Subcutaneous abdominal adipose tissue (tissue), 5 donors: Measurements from ENCODE around the gene MARCHF3.
"Not testable (repeated sequence)": the region's sequence is repeated elsewhere in the genome, so short reads cannot be mapped to it uniquely, and the experiment has no call there.

Source experiments
- H3K27ac ChIP-seq: one replicate; pipeline ENCODE4 v1.7.0; 2013; ENCODE audit warnings: low read depth, mild to moderate bottlenecking, inconsistent platforms, low read length, moderate library complexity
- H3K27me3 ChIP-seq, 5 donors: one replicate each; pipeline ENCODE4 v1.7.0; 2013; ENCODE audit warnings: low read length in 5 of 5, inconsistent platforms in 1 of 5; ENCODE audit not compliant: control insufficient read depth in 5 of 5, insufficient read depth in 4 of 5
- H3K36me3 ChIP-seq, 5 donors: one replicate each; pipeline ENCODE4 v1.7.0; 2013; ENCODE audit warnings: low read length in 5 of 5; ENCODE audit not compliant: control insufficient read depth in 5 of 5, insufficient read depth in 5 of 5
- H3K4me1 ChIP-seq, 5 donors: one replicate each; pipeline ENCODE4 v1.7.0; 2013; ENCODE audit warnings: low read length in 5 of 5, mild to moderate bottlenecking in 3 of 5, moderate library complexity in 1 of 5; ENCODE audit not compliant: control insufficient read depth in 5 of 5, insufficient read depth in 5 of 5
- H3K4me3 ChIP-seq, 5 donors: one replicate each; pipeline ENCODE4 v1.7.0; 2013; ENCODE audit warnings: low read length in 5 of 5, low read depth in 1 of 5
- H3K9ac ChIP-seq, 5 donors: one replicate each; pipeline ENCODE4 v1.7.0; 2013; ENCODE audit warnings: low read length in 5 of 5, mild to moderate bottlenecking in 4 of 5, moderate library complexity in 3 of 5
- H3K9me3 ChIP-seq, 5 donors: one replicate each; pipeline ENCODE4 v1.7.0; 2013; ENCODE audit warnings: low read length in 5 of 5; ENCODE audit not compliant: control insufficient read depth in 5 of 5
- donor health status: healthy.
- donor health status: healthy.
- donor health status: healthy.
- donor health status: healthy.
- donor health status: healthy.

The MARCHF3 gene

GRCh38 chr5:126914801-126915436 lies 115.4 kb downstream of the MARCHF3 start:
- Histone ChIP-seq H3K4me1 (peaks cover 5 to 23% (median 15%) of the 10 kb centered on the region in 5 donors), H3K9me3 (no peaks in the 10 kb centered on the region), H3K9ac (no peak overlapping the region), H3K4me3 (no peak overlapping the region), H3K27me3 (no peaks in the 10 kb centered on the region), H3K36me3 (peaks cover 0 to 6% (median 2%) of the 10 kb centered on the region in 5 donors), H3K27ac (no peak overlapping the region)

GRCh38 chr5:126912616-126913200 lies 117.7 kb downstream of the MARCHF3 start:
- H3K9ac ChIP-seq, result no peak overlapping the region
- H3K27me3 ChIP-seq, result no peaks in the 10 kb centered on the region
- peaks cover 1 to 8% (median 3%) of the 10 kb centered on the region in 5 donors for H3K4me1 ChIP-seq
- H3K4me3 ChIP-seq, result no peak overlapping the region
- H3K36me3 ChIP-seq, result peaks cover 0 to 6% (median 2%) of the 10 kb centered on the region in 5 donors
- H3K27ac ChIP-seq, result no peak overlapping the region
- no peaks in the 10 kb centered on the region for H3K9me3 ChIP-seq

GRCh38 chr5:126911986-126912385 lies 118.4 kb downstream of the MARCHF3 start:
- no peak overlapping the region for H3K27ac ChIP-seq
- peaks cover 0 to 6% (median 2%) of the 10 kb centered on the region in 5 donors for H3K36me3 ChIP-seq
- no peak overlapping the region for H3K9ac ChIP-seq

GRCh38 chr5:126909856-126910255 lies 120.5 kb downstream of the MARCHF3 start:
- H3K27me3 ChIP-seq, result no peaks in the 10 kb centered on the region
- no peak overlapping the region for H3K9ac ChIP-seq
- no peaks in the 10 kb centered on the region for H3K9me3 ChIP-seq
- no peak overlapping the region for H3K27ac ChIP-seq
- no peak overlapping the region for H3K4me3 ChIP-seq
- peaks cover 1 to 8% (median 3%) of the 10 kb centered on the region in 5 donors for H3K4me1 ChIP-seq
- H3K36me3 ChIP-seq, result peaks cover 0 to 6% (median 0%) of the 10 kb centered on the region in 5 donors

More at GRCh38 chr5:126911986-126912385, 118.4 kb downstream of the MARCHF3 start:
- Histone ChIP-seq H3K4me1 (peaks cover 1 to 8% (median 3%) of the 10 kb centered on the region in 5 donors), H3K9me3 (no peaks in the 10 kb centered on the region), H3K4me3 (no peak overlapping the region), H3K27me3 (no peaks in the 10 kb centered on the region)

- H3K4me3 ChIP-seq, H3K27ac ChIP-seq, H3K9ac ChIP-seq, H3K9me3 ChIP-seq, H3K36me3 ChIP-seq, H3K27me3 ChIP-seq, H3K4me1 ChIP-seq: not testable (repeated sequence)
These were observed 126.0 kb downstream of the MARCHF3 start for GRCh38 chr5:126904407-126904806.

- H3K9me3 ChIP-seq, result peaks cover 0 to 3% (median 0%) of the 10 kb centered on the region in 5 donors
- peaks cover 0 to 10% (median 0%) of the 10 kb centered on the region in 5 donors for H3K36me3 ChIP-seq
- no peak overlapping the region for H3K9ac ChIP-seq
- no peak overlapping the region for H3K27ac ChIP-seq
- no peak overlapping the region for H3K4me3 ChIP-seq
- no peaks in the 10 kb centered on the region for H3K4me1 ChIP-seq
- no peaks in the 10 kb centered on the region for H3K27me3 ChIP-seq
These were observed 129.6 kb downstream of the MARCHF3 start for GRCh38 chr5:126900796-126901195.

- peaks cover 0 to 3% (median 0%) of the 10 kb centered on the region in 5 donors for H3K9me3 ChIP-seq
- no peaks in the 10 kb centered on the region for H3K27me3 ChIP-seq
- no peak overlapping the region for H3K4me3 ChIP-seq
- H3K9ac ChIP-seq, result no peak overlapping the region
- H3K4me1 ChIP-seq, result no peaks in the 10 kb centered on the region
- no peak overlapping the region for H3K27ac ChIP-seq
- peaks cover 0 to 10% (median 0%) of the 10 kb centered on the region in 5 donors for H3K36me3 ChIP-seq
These were observed 130.9 kb downstream of the MARCHF3 start for GRCh38 chr5:126899476-126899875.

GRCh38 chr5:126897851-126898630 lies 132.3 kb downstream of the MARCHF3 start:
- Histone ChIP-seq H3K9ac (no peak overlapping the region), H3K9me3 (peaks cover 0 to 3% (median 0%) of the 10 kb centered on the region in 5 donors), H3K27ac (no peak overlapping the region), H3K36me3 (peaks cover 0 to 7% (median 0%) of the 10 kb centered on the region in 5 donors), H3K4me3 (no peak overlapping the region), H3K27me3 (no peaks in the 10 kb centered on the region), H3K4me1 (no peaks in the 10 kb centered on the region)

- no peak overlapping the region for H3K27ac ChIP-seq
- no peak overlapping the region for H3K4me3 ChIP-seq
- H3K4me1 ChIP-seq, result no peaks in the 10 kb centered on the region
- H3K36me3 ChIP-seq, result peaks cover 0 to 3% (median 0%) of the 10 kb centered on the region in 5 donors
- no peaks in the 10 kb centered on the region for H3K27me3 ChIP-seq
- no peak overlapping the region for H3K9ac ChIP-seq
- peaks cover 0 to 3% (median 0%) of the 10 kb centered on the region in 5 donors for H3K9me3 ChIP-seq
These were observed 134.1 kb downstream of the MARCHF3 start for GRCh38 chr5:126896170-126896702.

- not testable (repeated sequence) for H3K36me3 ChIP-seq, H3K27me3 ChIP-seq, H3K27ac ChIP-seq, H3K9ac ChIP-seq, H3K4me3 ChIP-seq, H3K9me3 ChIP-seq, H3K4me1 ChIP-seq
These were observed 134.6 kb downstream of the MARCHF3 start for GRCh38 chr5:126895712-126896111.
